HG03045 (cell line): Measurements from ENCODE around the gene MPND.
"Not testable (repeated sequence)": the region's sequence is repeated elsewhere in the genome, so short reads cannot be mapped to it uniquely, and the experiment has no call there.

Experiments used
- ATAC-seq: cut with Tn5 transposase; IDR thresholded peaks from one replicate; pipeline ENCODE4 v1.9.1; 2021; ENCODE audit warnings: mild to moderate bottlenecking, moderate library complexity; ENCODE audit not compliant: unreplicated experiment

The MPND gene

DNA sequence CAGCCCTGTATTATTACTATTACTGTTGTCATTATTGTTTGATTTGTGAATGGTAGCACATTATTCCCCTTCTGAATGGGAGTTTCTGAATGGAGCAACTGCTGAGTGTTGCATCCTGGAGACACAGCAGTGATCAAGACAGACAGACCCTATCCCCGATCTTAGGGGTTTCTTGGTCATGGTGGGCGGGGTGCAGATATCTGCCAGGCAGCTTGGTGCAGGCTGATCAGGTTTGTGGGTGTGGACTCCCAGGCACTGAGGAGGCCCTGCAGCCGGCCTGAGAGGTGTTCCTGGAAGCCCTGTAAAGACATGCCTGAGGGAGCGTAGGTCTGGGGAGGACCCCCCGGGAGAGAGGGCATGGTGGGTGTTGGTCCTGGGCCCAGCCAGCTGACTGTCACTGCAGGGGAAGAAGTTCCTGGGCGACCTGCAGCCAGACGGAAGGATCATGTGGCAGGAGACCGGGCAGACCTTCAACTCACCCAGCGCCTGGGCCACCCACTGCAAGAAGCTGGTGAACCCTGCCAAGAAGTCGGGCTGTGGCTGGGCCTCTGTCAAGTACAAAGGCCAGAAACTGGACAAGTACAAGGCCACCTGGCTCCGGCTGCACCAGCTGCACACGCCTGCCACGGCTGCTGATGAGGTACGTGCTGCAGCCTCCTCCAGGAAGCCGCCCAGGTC, 2.1 kb downstream of the MPND start:
- no peak for ATAC-seq

DNA sequence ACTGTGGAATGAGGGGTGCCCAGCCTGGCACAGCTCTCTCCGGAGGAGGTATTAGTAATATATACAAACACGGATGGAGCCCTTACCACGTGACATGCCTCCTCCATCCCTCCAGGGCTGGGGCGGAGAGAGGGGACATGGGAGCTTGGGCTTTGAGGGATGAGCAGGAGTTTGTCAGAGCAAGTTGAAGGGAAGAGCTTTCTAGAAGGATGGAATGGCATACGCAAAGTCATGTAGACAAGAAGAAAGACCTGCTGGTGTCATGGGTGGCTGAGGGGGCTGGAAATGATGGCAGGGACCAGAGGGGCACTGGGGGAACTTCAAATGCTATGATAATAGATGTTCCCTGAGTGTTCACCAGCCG, 2.6 kb downstream of the MPND start:
- no peak for ATAC-seq

DNA sequence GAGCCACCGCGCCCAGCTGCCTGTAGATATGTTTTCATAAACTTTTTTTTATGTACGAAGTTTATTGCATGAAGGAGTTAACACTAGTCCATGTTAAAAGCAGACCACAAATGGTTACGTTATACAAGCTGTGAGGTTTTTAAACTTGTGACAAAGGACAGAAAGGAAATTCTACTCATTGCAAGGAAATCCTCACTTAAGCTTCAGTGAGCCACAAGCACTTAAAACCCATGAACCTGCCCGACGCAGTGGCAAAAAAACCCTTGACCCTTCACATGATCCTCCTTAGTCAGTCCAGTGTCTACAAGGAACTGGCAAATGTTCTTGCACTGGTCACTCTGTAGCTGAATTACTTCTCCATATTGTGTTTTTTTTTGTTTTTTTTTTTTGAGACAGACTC, 4.2 kb downstream of the MPND start:
- no peak for ATAC-seq

DNA sequence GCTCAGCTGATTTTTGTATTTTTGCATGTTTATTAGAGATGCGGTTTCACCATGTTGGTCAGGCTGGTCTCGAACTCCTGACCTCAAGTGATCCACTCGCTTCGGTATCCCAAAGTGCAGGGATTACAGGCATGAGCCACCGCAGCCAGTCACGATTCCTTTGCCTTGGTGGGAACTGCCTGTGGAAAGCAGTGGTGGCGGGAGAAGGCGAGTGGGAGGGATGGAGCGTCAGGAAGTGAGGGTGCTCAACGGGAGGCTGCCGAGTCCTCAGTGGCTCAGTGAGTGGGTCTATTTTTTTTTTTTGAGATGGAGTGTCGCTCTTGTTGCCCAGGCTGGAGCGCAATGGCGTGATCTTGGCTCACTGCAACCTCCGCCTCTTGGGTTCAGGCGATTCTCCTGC, 5.9 kb downstream of the MPND start:
- not testable (repeated sequence) for ATAC-seq

DNA sequence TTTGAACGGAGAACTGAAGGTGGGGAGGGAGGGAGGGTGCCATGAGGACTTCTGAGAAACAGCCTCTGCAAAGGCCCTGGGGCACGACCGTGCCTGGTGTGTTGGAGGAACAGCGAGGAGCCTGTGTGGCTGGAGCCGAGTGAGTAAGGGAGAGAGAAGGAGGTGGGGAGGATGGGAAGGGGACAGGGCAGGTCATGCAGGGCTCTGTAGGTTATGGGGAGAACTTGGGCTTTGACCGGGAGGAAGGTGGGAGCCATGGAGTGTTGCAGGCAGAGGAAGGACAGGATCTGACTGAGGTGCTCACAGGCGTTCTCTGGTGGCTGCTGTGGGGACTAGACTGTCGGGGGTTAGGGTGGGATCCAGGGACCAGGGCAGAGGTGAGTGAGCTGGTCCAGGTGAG, 6.7 kb downstream of the MPND start:
- no peak for ATAC-seq

- ATAC-seq = no peak
Observed at GRCh38 chr19:4350726-4351125, 7.4 kb downstream of the MPND start.

DNA sequence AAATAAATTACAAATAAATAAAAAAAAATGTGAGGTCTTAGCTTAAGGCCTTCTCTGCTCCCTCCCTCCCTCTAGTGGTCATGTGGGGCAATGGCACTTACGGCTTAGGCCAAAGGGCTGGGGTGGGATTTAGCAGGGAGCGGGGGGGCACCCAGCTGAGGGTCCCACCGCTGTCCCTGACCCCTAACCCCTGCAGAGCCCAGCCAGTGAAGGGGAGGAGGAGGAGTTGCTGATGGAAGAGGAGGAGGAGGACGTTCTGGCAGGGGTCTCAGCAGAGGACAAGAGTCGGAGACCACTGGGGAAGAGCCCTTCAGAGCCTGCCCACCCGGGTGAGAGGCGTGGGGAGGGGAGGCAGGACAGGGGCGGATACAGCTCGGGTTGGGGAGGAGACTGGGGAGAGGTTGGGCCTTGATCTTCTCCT, 9.3 kb downstream of the MPND start:
- no peak for ATAC-seq

DNA sequence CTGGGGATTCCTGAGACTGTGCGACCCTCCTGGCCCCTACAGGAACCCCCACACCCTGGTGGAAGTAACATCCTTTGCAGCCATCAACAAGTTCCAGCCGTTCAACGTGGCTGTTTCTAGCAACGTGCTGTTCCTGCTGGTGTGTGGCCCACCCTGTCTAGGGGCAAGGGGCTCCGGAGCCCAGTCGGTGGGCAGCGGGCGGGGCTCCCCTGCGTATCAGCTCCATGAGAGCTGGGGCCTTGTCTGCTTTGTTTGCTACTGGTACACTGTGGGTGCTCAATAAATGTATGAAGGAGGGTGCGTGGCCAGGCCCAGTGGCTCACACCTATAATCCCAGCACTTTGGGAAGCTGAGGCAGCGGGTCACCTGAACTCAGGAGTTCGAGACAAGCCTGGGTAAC, 10.9 kb downstream of the MPND start:
- ATAC-seq = no peak

DNA sequence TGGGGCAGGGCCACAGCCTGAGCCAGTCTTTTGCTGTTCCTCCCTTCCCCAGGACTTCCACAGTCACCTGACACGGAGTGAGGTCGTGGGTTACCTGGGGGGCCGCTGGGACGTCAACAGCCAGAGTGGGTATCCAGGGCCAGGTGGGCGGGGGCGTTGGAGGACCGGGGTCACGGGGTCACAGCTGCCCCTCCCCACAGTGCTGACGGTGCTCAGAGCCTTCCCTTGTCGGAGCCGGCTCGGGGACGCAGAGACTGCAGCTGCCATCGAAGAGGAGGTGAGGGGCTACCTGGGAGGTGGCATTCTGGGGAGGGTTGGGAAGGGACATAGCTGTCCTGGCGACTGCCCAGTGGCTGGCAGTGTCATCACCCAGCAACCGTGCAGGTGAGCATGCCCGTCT, 11.5 kb downstream of the MPND start:
- no peak for ATAC-seq

GRCh38 chr19:4357095-4357797, 13.9 kb downstream of the MPND start:
- no peak for ATAC-seq

GRCh38 chr19:4357921-4358326, 14.6 kb downstream of the MPND start:
- ATAC-seq = no peak

GRCh38 chr19:4358709-4359626, 15.6 kb downstream of the MPND start:
- no peak for ATAC-seq

DNA sequence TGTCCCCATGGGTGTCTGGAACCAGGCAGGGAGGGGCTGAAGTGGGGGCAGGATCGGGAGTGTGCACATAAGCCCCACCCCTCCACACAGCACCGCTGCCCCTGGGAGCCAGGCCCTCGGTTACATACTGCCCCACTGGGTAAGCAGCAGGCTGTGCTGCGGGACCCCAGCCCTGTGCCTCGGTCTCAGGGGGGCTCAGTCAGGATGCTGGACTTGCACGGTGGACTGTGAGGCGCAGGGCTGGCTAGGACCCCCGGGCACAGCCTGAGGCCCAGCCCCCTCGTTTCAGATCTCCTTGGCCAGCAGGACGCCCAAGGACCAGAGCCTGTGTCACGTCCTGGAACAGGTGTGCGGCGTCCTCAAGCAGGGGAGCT, 16.3 kb downstream of the MPND start:
- ATAC-seq = no peak

DNA sequence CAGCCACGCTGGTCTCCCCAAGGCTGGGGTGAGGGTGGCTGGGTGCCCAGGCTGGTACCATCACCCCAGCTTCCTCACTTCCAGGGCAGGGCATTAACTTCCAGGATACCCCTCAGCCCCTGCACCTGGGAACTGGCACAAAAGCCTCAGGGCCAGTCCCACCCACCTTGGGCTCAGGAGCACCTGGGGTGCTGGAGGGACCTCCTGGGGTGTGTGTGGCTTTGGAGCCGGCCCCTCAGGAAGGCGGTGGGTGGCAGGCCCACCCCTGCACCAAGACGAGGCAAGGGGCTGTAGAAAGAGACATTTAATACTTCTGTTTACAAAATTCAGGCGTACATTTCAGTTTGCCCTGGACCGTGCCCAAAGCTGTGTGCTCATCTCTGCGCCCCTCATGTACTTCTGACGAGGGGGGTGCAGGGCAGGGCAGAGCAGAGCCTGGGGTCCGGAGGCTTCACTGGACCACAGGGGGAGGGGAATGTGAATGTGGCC, 16.8 kb downstream of the MPND start:
- ATAC-seq = no peak

- ATAC-seq = no peak
Observed at GRCh38 chr19:4360641-4361151, 17.3 kb downstream of the MPND start.

DNA sequence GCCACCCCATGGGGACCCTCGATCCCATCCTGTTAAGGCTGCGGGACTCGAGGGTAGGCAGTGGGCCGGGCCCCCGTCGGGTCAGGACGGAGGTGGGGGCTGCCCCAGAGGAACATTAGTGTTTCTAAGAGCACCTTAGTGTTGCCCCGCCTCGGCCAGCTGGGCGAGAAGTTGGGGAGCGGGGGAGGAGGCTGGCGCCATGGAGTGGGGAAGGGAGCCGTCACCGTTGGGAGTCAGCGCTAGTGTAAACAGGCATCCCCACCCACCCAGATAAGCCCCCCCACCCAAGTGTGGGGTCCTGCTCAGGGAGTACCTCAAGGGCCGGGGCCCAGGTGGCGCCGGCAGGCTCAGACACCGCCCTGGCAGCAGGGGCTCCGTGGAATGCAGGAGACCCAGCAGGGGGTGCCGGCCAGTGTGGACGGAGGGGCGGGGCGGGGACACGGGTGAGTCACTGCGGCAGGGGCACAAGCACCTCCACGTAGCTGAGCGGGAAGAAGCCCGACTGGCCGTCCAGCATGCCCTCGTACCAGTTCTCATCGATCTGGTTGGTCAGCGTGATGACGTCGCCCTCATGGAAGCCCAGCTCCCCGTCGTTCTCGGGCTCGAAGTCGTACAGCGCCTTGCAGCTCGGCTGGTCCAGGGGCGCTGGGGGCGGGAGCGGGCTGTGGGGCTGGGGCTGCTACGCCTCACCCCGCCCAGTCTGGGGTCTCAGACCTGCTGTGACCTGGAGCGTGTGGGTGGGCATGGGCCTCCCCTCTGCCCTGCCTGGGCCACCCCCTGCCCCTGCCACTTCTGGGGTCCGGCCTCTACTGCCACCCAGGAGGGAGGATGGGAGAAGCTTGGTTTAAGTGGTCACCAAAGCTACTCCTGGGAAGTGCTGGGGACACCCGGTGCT, 18.0 kb downstream of the MPND start:
- ATAC-seq = no peak

DNA sequence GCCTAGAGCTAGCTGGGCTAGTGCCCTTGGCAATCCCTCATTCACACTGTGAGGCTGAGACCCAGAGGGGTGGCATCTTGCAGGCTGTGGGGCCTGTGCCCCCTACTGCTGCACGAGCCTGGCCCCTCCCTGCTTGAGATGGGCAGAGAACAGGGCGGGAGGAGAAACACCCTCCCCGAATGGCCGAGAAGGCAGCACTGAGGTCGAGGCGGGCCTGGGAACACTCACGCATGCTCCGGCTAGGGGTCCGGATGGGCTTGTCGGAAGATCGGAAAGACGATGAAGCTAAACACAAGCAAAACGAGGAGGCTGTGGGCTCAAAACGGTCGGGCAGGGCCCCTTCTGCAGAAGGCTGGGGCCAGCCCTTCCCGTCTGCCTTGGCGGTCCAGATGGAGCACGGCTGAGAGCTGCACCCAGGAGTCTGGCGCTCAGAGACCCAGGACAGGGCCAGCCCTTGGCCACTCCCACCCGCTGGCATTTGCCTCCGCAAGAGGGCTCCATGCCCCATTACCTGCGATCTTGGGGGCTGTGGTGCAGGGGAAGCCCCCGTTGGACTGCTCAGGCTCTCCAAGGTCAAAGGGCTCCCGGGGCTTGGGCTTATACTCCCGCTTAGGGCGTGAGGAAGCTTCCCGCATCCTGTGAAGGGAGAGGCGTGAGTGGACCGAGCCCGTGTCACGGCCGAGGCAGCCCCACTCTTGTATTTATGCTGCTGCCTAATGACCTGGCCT, 18.9 kb downstream of the MPND start:
- no peak for ATAC-seq

DNA sequence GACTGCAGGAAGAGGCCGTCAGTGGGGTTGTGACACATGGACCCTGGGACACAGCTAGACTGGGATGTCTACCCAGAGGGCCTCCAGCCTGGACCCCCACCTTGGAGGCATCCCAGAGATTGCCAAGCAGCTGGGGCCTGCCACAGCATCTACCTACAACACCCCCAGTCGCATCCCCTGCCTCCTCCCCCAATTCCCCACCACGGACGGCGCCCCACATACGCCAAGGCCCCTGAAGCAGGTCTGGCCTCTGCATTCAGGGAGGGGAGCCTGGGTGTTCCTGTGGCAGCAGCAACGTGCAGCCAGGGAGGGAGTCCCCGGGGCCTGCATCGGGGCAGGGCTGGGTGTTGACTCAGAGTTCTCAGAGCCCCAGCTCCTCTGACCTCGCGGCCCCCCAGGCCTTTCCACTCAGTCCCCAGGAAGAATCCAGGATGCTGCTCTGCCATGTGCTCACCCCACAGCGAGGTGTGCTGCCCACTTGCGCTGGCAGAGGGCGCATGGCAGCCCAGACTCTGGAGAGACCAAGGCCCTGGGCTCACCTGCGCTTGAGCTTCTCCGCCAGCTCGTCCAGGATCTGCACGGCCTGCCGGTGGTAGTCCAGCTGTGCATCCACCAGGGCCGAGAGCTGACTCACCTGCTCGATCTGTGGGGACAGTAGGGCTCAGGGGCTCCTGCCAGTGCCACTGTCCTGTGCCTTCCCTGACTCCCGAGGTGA, 19.6 kb downstream of the MPND start:
- ATAC-seq = no peak
